Stimulated activated naive CD8-positive, alpha-beta T cell treated with anti-CD3 and anti-CD28 coated beads, Interleukin-15, Interleukin-2, amounts not matched to agents 100 ng/mL and 50 ng/mL, for 24 hours (primary cell): ENCODE data around the gene ZPBP2.
"Not testable (repeated sequence)": the region's sequence is repeated elsewhere in the genome, so short reads cannot be mapped to it uniquely, and the experiment has no call there.

Experiments
- H3K27ac Mint-ChIP-seq: one replicate; pipeline ENCODE4 v1.8.0; 2021; ENCODE audit warnings: mild to moderate bottlenecking, mixed read lengths
- H3K27me3 Mint-ChIP-seq: one replicate; pipeline ENCODE4 v1.8.0; 2021; ENCODE audit warnings: mixed read lengths
- H3K36me3 Mint-ChIP-seq: one replicate; pipeline ENCODE4 v1.8.0; 2021; ENCODE audit warnings: low read depth, mixed read lengths
- H3K4me1 Mint-ChIP-seq: one replicate; pipeline ENCODE4 v1.8.0; 2021; ENCODE audit warnings: low read depth, mixed read lengths
- H3K4me3 Mint-ChIP-seq: one replicate; pipeline ENCODE4 v1.8.0; 2021; ENCODE audit warnings: mild to moderate bottlenecking, mixed read lengths
- H3K9me3 Mint-ChIP-seq: one replicate; pipeline ENCODE4 v1.8.0; 2021; ENCODE audit warnings: mixed read lengths

ZPBP2 gene

DNA sequence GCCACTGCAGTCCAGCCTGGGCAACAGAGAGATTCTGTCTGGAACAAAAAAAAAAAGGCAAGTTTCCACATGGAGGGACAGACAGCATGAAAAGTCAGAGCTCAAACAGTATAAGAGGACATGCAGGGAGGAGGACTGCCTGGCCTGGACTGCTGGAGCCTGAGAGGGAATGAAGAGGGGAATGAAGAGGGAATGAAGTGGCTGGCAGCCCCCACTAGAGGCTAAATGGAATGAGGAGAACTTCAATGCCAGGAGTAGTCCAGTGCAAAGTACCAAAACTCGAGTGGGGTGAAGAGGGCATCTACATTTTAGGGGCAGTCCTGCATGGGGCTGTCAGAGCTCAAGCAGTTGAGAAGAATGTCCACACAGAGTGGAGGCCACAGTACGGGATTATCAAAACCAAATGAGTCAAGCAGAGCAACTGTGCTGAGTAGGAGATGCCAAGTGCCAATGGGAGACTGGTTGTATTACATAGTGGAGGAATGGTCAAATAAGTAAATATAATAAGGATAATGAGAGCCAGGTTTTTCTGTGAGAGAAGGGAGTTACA, 26.8 kb upstream of the ZPBP2 start:
- Mint-ChIP-seq H3K36me3 (peaks cover 87% of the 10 kb centered on the region), H3K9me3 (peaks cover 17% of the 10 kb centered on the region), H3K27me3 (no peaks in the 10 kb centered on the region), H3K4me1 (peaks cover 78% of the 10 kb centered on the region), H3K4me3 (no peak overlapping the region), H3K27ac (peak overlapping the region; percentile 64)

DNA sequence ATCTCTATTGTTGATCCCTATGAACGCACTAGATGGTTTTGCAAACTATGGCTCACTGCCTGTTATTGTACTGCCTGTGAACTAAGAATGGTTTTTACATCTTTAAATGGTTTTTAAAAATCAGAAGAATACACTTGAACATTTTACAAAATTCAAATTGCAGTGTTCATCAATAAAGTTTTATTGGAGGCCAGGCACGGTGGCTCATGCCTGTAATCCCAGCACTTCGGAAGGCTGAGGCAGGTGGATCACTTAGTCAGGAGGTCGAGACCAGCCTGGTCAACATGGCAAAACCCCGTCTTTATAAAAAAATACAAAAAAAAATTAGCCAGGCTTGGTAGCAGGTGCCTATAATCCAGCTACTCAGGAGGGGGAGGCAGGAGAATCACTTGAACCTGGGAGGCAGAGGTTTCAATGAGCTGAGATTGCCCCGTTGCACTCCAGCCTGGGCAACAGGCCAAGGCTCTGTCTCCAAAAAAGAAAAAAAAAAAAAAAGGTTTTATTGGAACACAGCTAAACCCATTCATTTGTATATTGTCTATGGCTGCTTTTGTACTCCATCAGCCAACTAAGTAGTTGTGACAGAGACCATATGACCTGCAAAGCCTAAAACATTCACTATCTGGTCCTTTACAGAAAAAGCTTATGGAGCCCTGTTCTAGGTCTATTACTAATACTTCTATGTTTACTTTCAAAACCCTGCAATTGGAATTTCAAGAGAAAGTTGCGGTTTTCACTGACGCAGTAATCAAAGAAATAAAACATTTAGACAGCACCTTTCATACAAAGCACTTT, 22.8 kb upstream of the ZPBP2 start:
- peaks cover 73% of the 10 kb centered on the region for H3K36me3 Mint-ChIP-seq
- peak overlapping the region; percentile 70 for H3K4me3 Mint-ChIP-seq
- peaks cover 88% of the 10 kb centered on the region for H3K4me1 Mint-ChIP-seq
- peak overlapping the region; percentile 90 for H3K27ac Mint-ChIP-seq
- no peaks in the 10 kb centered on the region for H3K27me3 Mint-ChIP-seq
- H3K9me3 Mint-ChIP-seq, result no peaks in the 10 kb centered on the region

DNA sequence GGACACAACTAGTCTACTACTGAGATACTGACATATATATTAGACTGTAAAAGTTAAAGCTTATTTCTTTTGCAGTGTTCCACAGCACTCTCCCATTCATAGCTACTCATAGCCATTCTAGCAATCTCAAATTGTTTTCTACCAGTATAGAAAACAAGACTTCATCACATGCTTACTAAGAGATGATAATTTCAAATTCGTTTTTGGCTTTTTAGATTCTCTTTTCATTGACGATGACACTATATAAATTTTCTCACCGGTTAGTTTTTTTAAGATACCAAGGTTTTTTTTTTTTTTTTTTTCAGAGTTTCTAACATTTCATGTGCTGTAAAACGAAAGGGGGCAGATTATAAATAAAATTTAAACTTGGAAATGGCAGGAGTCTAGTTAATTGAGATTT, 21.8 kb upstream of the ZPBP2 start:
- Mint-ChIP-seq H3K4me3 (peak overlapping the region; percentile 47), H3K9me3 (no peaks in the 10 kb centered on the region), H3K36me3 (peaks cover 66% of the 10 kb centered on the region), H3K27me3 (no peaks in the 10 kb centered on the region), H3K4me1 (peaks cover 80% of the 10 kb centered on the region), H3K27ac (peak overlapping the region; percentile 61)

DNA sequence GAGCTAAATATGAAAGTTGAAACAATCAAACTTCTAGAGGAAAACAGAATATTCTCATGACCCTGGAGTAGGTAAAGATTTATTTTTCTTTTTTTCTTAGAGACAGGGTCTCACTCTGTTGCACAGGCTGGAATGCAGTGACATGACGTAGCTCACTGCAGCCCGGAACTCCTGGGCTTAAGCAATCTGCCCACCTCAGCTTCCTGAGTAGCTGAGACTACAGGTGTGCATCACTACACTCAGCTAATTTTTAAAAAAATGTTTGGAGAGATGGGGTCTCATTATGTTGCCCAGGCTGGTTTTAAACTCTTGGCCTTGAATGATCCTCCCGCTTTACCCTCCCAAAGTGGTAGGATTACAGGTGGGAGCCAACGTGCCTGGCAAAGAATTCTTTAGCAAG, 19.4 kb upstream of the ZPBP2 start:
- Mint-ChIP-seq H3K9me3 (no peaks in the 10 kb centered on the region), H3K27me3 (no peaks in the 10 kb centered on the region), H3K36me3 (peaks cover 52% of the 10 kb centered on the region), H3K4me1 (peaks cover 81% of the 10 kb centered on the region), H3K4me3 (peak overlapping the region; percentile 15), H3K27ac (no peak overlapping the region)

DNA sequence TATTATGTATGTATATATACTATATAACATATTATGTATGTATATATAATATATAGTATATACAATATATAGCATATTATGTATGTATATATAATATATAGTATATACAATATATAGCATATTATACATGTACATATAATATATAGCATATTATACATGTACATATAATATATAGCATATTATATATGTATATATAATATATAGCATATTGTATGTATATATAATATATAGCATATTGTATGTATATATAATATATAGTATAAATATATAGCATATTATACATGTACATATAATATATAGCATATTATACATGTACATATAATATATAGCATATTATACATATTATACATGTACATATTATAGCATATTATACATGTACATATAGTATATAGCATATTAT, 17.8 kb upstream of the ZPBP2 start:
- H3K4me3 Mint-ChIP-seq, H3K27me3 Mint-ChIP-seq, H3K9me3 Mint-ChIP-seq, H3K27ac Mint-ChIP-seq: not testable (repeated sequence)
- Mint-ChIP-seq H3K36me3 (peaks cover 52% of the 10 kb centered on the region), H3K4me1 (peaks cover 80% of the 10 kb centered on the region)

DNA sequence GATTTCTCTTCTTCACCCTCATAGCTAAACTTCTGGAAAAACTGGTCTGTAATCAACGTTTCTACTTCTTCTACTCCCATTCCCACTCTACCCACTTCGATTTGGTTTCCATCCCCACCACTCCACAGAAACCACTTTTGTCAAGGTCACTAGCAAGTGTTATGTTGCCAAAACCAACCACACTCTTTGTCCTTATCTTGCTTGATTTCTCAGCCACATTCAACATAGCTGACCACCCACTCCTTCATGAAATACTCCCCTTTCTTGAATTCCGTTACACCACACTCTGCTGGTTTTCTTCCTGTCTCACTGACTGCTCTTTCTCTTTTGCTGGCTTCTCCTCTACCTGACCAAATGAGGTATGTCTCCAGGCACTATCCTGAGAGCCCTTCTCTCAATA, 15.8 kb upstream of the ZPBP2 start:
- H3K4me1 Mint-ChIP-seq, result peaks cover 72% of the 10 kb centered on the region

DNA sequence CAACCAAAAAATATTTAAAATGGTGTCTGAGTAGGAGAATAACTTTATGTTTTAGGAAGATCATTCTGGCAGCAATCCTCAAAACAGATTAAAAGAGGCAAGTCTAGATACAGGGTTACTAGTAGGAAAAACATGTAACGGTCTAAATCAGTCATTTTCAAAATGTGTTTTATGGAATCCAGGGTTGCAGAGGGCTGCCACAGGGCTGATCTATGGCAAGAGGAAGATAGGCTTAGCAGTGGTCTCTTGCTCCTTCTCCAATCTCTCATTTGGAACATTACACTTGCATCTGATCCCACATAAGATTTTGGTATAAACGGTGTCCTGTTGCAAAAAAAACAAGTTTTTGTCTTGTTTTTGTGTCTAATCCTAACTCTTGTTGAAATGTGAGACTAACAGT, 13.1 kb upstream of the ZPBP2 start:
- H3K36me3 Mint-ChIP-seq, result peaks cover 47% of the 10 kb centered on the region
- H3K4me3 Mint-ChIP-seq, result no peak overlapping the region
- peaks cover 67% of the 10 kb centered on the region for H3K4me1 Mint-ChIP-seq
- no peaks in the 10 kb centered on the region for H3K9me3 Mint-ChIP-seq
- H3K27ac Mint-ChIP-seq, result peak overlapping the region; percentile 66
- no peaks in the 10 kb centered on the region for H3K27me3 Mint-ChIP-seq

More for the DNA sequence above, 15.8 kb upstream of the ZPBP2 start:
- Mint-ChIP-seq H3K36me3 (peaks cover 45% of the 10 kb centered on the region), H3K27me3 (no peaks in the 10 kb centered on the region), H3K9me3 (no peaks in the 10 kb centered on the region), H3K4me3 (peak overlapping the region; percentile 33), H3K27ac (peak overlapping the region; percentile 81)

DNA sequence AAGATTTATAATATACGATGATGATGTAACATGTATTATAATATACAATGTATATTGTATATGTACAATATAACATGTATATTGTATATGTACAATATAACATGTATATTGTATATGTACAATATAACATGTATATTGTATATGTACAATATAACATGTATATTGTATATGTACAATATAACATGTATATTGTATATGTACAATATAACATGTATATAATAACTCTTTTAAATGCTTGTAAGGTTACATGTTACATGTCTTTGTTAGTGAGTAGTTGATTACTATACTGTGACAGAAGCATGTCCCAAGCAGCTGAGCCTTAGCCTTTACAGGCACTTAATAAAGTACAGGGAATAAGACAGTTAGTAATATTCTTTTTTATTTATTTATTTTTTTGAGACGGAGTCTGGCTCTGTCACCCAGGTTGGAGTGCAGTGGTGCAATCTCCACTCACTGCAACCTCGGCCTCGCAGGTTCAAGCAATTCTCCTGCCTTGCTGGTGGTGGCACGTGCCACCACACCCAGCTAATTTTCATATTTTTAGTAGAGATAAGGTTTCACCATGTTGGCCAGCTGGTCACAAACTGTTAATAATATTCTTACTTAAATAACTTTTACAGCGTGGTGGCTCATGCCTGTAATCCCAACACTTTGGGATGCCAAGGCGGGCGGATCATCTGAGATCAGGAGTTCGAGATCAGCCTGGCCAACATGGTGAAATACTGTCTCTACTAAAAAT, 11.9 kb upstream of the ZPBP2 start:
- H3K4me3 Mint-ChIP-seq, H3K9me3 Mint-ChIP-seq, H3K27me3 Mint-ChIP-seq, H3K27ac Mint-ChIP-seq: not testable (repeated sequence)
- Mint-ChIP-seq H3K4me1 (peaks cover 75% of the 10 kb centered on the region), H3K36me3 (peaks cover 48% of the 10 kb centered on the region)

DNA sequence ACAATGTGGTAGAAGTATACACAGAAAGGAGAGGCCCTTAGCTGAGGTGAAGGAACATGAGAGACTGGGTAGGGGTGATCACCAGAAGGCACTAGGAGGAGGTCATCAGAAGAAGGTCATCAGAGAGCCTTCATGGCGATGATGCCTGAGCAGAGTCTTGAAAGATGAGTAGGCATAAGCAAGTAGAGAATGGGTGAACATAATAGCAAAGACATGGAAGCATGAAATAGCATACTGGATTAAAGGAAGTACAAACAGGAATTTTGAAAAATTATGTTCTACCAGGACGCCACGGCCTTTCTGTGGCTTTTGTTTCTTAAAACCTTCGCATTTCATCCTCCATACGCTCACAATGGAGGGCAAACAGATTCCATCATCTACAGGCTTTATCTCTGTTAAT, 6.8 kb upstream of the ZPBP2 start:
- Mint-ChIP-seq H3K27me3 (no peaks in the 10 kb centered on the region), H3K9me3 (no peaks in the 10 kb centered on the region), H3K36me3 (peaks cover 36% of the 10 kb centered on the region), H3K27ac (peak overlapping the region; percentile 91), H3K4me1 (peaks cover 61% of the 10 kb centered on the region), H3K4me3 (peak overlapping the region; percentile 95)

DNA sequence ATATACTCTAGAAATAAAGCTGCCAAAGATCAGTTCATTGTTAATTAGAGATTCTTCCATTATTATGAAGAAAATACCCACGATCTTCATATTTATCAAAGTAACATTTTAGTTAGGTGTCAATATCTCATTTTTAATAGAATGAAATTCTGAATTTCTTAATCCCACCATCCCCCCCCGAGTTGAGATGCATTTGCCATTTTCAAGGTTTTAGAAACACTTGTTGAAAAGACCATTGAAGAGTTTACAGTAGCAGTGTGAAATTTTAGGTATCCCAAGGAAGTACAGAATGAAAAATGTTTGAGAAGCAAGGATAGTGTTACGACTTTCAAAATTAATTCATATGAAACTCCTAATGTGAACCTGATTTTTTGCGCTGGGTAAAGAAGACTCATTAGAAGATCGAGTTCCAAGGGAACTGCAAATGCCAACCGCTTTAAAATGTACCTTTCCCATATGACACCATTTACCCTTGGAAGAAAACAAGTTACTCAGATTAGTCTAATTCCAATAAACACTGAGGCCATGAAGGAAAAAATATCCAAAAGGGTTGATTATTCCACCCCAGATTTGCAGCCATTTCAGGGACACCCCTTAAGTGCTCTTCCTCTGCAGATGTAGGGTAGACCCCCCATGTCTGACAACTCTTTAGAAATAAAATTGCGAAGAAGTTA, 4.6 kb upstream of the ZPBP2 start:
- H3K4me3 Mint-ChIP-seq, result peak overlapping the region; percentile 95
- H3K9me3 Mint-ChIP-seq, result no peaks in the 10 kb centered on the region
- H3K27ac Mint-ChIP-seq, result peak overlapping the region; percentile 93
- H3K27me3 Mint-ChIP-seq, result no peaks in the 10 kb centered on the region
- peaks cover 65% of the 10 kb centered on the region for H3K4me1 Mint-ChIP-seq
- peaks cover 22% of the 10 kb centered on the region for H3K36me3 Mint-ChIP-seq

DNA sequence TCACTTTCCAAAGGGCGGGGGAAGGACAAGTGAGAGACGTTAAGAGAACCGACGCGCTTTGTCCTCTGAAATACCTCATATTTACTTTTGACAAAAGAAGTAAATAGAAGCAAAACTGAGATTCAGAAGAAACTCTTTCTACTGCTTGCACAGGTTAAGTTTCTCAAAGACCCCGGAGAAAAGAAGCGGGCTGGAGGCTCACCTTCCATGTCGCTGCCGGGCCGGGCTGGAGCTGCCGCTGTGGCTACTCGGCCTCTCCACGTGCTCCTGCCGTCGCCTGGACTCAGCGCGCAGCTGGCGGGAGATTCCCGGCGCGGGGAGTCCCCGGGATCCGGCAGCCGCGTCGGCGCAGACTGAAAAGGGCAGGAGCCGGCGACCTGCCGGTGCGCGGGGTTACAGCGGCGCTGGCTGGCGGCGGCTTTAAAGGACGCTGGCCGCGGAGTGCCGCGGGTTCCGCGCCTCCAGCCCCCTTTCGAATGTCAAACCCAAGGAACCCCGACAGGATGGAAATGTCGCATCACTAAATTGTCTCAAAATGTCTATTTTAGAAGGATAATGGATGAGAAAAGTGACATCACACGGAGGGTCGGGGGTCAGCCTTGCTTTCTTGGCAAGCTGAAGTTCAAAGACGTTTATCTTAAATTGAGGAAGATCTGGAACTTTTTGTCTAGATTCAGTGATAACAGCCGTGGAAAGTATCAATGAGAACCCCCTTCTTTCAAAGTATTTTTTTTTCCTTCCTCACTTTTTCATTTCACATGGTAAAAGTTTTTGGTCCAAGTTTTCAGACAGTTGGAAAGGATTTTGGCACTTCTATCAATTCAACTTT, 3.9 kb upstream of the ZPBP2 start, which contains the start of gene IKZF3:
Gene IKZF3 (minus strand): TSS at position 395 of the 829 bp plus-strand sequence. CDS start 186 bp downstream, at position 209.
- peak within 1 kb of the TSS; percentile 95 for H3K4me3 Mint-ChIP-seq
- H3K4me1 Mint-ChIP-seq, result peaks cover 72% of the 10 kb centered on the region
- no peaks in the 10 kb centered on the region for H3K9me3 Mint-ChIP-seq
- H3K36me3 Mint-ChIP-seq, result peaks cover 21% of the 10 kb centered on the region
- H3K27ac Mint-ChIP-seq, result peak within 1 kb of the TSS; percentile 93
- H3K27me3 Mint-ChIP-seq, result no peaks in the 10 kb centered on the region

DNA sequence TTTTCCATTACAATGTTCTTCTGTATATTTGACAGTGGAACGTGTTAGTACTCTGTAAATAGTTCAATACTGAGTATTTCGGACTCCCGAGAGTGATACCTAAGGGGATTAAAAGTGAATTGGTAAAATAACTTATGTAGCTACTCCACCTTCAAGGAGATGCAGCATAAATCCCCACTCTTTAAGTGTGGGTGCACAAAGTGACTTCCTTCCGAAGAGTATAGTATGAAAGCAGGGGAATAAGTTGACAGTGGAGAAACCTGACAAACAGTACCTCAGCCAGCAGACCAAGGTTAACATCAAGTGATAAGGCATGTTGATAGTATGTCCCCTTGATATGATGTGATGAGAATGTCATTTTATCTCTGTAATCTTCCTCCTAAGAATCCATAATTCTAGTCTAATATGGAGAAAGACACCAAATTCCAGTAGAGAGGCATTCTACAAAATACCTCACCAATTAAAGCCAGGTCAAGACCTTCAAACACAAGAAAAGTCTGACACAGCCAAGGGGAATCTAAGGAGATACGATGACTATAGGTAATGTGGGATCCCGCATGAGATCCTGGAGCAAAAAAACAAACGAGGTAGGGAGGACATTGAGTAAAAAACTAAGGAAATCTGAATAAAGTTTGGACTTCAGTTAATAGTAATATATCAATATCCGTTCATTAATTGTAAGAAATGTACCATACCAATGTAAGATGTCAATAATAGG, 1.8 kb upstream of the ZPBP2 start:
- Mint-ChIP-seq H3K36me3 (peaks cover 10% of the 10 kb centered on the region), H3K27me3 (no peaks in the 10 kb centered on the region), H3K4me1 (peaks cover 56% of the 10 kb centered on the region), H3K4me3 (peak overlapping the region; percentile 58), H3K9me3 (no peaks in the 10 kb centered on the region), H3K27ac (peak overlapping the region; percentile 79)

DNA sequence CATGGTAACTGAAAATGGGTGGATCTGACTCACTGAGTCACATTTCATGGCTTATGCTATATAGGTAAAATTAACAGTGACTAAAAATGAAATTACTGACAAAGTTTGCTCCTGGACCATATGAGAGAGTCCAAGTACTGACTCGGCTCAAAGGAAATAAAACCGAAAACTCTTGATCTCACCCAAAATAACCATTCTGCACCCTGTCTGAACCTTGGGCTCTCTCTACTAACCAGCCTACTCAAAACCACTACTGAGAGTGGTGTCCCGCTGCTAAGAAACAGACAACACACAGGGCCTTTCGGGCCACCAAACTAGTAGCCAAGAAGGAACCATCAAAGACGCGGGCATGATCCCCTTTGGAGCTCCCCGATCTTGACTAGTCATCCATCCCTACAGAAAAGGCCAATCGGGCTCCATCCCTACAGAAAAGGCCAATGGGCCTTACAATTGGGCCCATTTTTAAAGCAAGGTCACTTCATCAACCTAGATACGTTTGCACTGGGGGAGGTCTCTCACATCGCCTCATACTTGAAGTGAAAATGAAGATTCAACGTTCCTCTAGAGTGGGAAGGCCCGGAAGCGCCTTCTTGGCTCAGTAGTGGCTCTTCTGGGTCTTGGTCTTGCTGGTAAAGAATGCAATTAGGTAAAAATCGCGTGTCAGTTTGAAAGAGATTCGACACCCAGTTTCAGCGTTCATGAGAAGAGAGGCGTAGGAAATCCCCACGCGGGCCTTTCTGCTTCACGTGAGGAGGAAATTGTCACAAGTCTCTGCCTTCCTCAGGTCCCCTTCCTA, 720 bp upstream of the ZPBP2 start:
- Mint-ChIP-seq H3K27ac (peak overlapping the region; percentile 96), H3K36me3 (peaks cover 6% of the 10 kb centered on the region), H3K27me3 (no peaks in the 10 kb centered on the region), H3K9me3 (no peaks in the 10 kb centered on the region), H3K4me3 (peak overlapping the region; percentile 68), H3K4me1 (peaks cover 58% of the 10 kb centered on the region)
